Ishikawa (cell line): Measurements from ENCODE around the gene OPCML.

Experiments used
- CEBPB ChIP-seq: IDR thresholded peaks from 2 replicates; pipeline ENCODE4 v1.6.1; 2012
- CREB1 ChIP-seq: IDR thresholded peaks from 2 replicates; pipeline ENCODE4 v1.6.1; 2012; ENCODE audit warnings: low read depth
- EGR1 ChIP-seq: IDR thresholded peaks from 2 replicates; pipeline ENCODE4 v1.6.1; 2012
- EP300 ChIP-seq: IDR thresholded peaks from 2 replicates; pipeline ENCODE4 v1.6.1; 2012; ENCODE audit warnings: borderline replicate concordance
- FOXM1 ChIP-seq: IDR thresholded peaks from 2 replicates; pipeline ENCODE4 v1.6.1; 2012; ENCODE audit warnings: low read depth, borderline replicate concordance
- MAX ChIP-seq: IDR thresholded peaks from 2 replicates; pipeline ENCODE4 v1.6.1; 2012
- NFIC ChIP-seq: IDR thresholded peaks from 2 replicates; pipeline ENCODE4 v1.6.1; 2012
- RAD21 ChIP-seq: IDR thresholded peaks from 2 replicates; pipeline ENCODE4 v1.6.1; 2012; ENCODE audit warnings: low read depth
- REST ChIP-seq: IDR thresholded peaks from 2 replicates; pipeline ENCODE4 v1.6.1; 2012; ENCODE audit warnings: low read depth, mild to moderate bottlenecking
- TAF1 ChIP-seq: IDR thresholded peaks from 2 replicates; pipeline ENCODE4 v1.6.1; 2012; ENCODE audit warnings: low read depth, mild to moderate bottlenecking
- TCF12 ChIP-seq: IDR thresholded peaks from 2 replicates; pipeline ENCODE4 v1.6.1; 2012; ENCODE audit warnings: low read depth
- TEAD4 ChIP-seq: IDR thresholded peaks from 2 replicates; pipeline ENCODE4 v1.6.1; 2012
- USF1 ChIP-seq: IDR thresholded peaks from 2 replicates; pipeline ENCODE4 v1.6.1; 2012
- YY1 ChIP-seq: IDR thresholded peaks from 2 replicates; pipeline ENCODE4 v1.6.1; 2012; ENCODE audit warnings: low read depth
- ZBTB7A ChIP-seq: IDR thresholded peaks from 2 replicates; pipeline ENCODE4 v1.6.1; 2012; ENCODE audit warnings: low read depth

Gene OPCML

GRCh38 chr11:132790971-132791370 is 741.3 kb downstream of the OPCML start:
- no peak for TF ChIP-seq MAX
- TF ChIP-seq YY1, result no peak
- TF ChIP-seq NFIC, result no peak
- TF ChIP-seq USF1, result no peak
- no peak for TF ChIP-seq CREB1
- no peak for TF ChIP-seq CEBPB
- TF ChIP-seq FOXM1, result no peak
- TF ChIP-seq RAD21, result no peak
- TF ChIP-seq TAF1, result no peak
- TF ChIP-seq EGR1, result no peak
- TF ChIP-seq ZBTB7A, result no peak
- TF ChIP-seq EP300, result no peak
- TF ChIP-seq REST, result no peak
- TF ChIP-seq TCF12, result no peak

- TF ChIP-seq CREB1 (no peak), RAD21 (no peak), NFIC (no peak), TCF12 (no peak), CEBPB (no peak), FOXM1 (no peak)
Observed at GRCh38 chr11:132790466-132790865, 741.8 kb downstream of the OPCML start.

GRCh38 chr11:132788816-132789325 is 743.4 kb downstream of the OPCML start:
- no peak for TF ChIP-seq EP300
- TF ChIP-seq TAF1, result no peak
- TF ChIP-seq EGR1, result no peak
- no peak for TF ChIP-seq USF1
- no peak for TF ChIP-seq ZBTB7A
- no peak for TF ChIP-seq RAD21
- TF ChIP-seq NFIC, result no peak
- no peak for TF ChIP-seq FOXM1
- TF ChIP-seq CREB1, result no peak
- TF ChIP-seq CEBPB, result no peak
- TF ChIP-seq TEAD4, result no peak
- no peak for TF ChIP-seq REST
- no peak for TF ChIP-seq TCF12
- no peak for TF ChIP-seq YY1
- no peak for TF ChIP-seq MAX

GRCh38 chr11:132785878-132786277 is 746.4 kb downstream of the OPCML start:
- no peak for TF ChIP-seq EP300
- TF ChIP-seq REST, result no peak
- TF ChIP-seq YY1, result no peak
- TF ChIP-seq CEBPB, result no peak
- TF ChIP-seq MAX, result no peak
- no peak for TF ChIP-seq EGR1
- TF ChIP-seq TAF1, result no peak
- TF ChIP-seq NFIC, result no peak
- no peak for TF ChIP-seq TCF12
- TF ChIP-seq RAD21, result no peak
